ENCODE data around the gene GKN2. TPM values are rescaled to one million over a fixed set of nuclear protein-coding genes. Genes with fewer than 3 reads are reported as not detected.

The GKN2 gene
- total RNA-seq, 1 experiment from 2014 or later: not detected

Other genes starting within 250 kb of the GKN2 start
- 0.12 TPM in 1 of 2 replicates, not detected in the other for gene ARHGAP25, start 218.1 kb downstream of the GKN2 start, total RNA-seq (2014; rRNA removed; shearing (Covaris generic))
- not detected in 2 replicates for gene BMP10, start 81.5 kb downstream of the GKN2 start, total RNA-seq (2014; rRNA removed; shearing (Covaris generic))
- gene GKN1, start 21.7 kb upstream of the GKN2 start, total RNA-seq (2014; rRNA removed; shearing (Covaris generic)): not detected in 2 replicates
- 51.3 and 69.7 TPM in 2 replicates for gene ANTXR1, start 60.3 kb upstream of the GKN2 start, total RNA-seq (2014; rRNA removed; shearing (Covaris generic))

Data from RPMI7951 (cell line).